Endothelial cell of umbilical vein (primary cell): ENCODE measurements around the gene C17orf50. TPM values are rescaled to one million over a fixed set of nuclear protein-coding genes. Genes with fewer than 3 reads are reported as not detected.

Experiments
- BruUV-seq: library from RNA; stranded (reverse); fragments of 400-500 nt; replicated peaks from 2 replicates; lab custom pipeline; 2021; lab: Mats Ljungman, UMichigan
- CTCF ChIA-PET: fragments of 300-600, 350-600 bp; sonication (Branson Sonifier 250); formaldehyde crosslinking; loops from one replicate; lab custom pipeline; 2021; ENCODE audit warnings: antibody characterized with exemption, inconsistent platforms; lab: Charles Lee
- POLR2A ChIA-PET: fragments of 300-600, 350-600 bp; sonication (Branson Sonifier 250); formaldehyde crosslinking; loops from one replicate; lab custom pipeline; 2021; ENCODE audit warnings: antibody characterized with exemption, inconsistent platforms; lab: Charles Lee
- DNase-seq: peaks from one replicate; pipeline ENCODE4 v3.0.0-alpha.2; 2011; ENCODE audit warnings: low read depth, low spot score
- FAIRE-seq: peaks from 2 replicates; lab custom pipeline; 2011; peaks lifted over from hg19 to GRCh38; lab: Jason Lieb, UNC
- H2AFZ ChIP-seq: 2 replicates; pipeline ENCODE4 v1.6.0; 2012; ENCODE audit warnings: low read depth, low read length, control low read depth, inconsistent platforms
- H3K27ac ChIP-seq: 2 replicates; pipeline ENCODE4 v1.5.1; 2011; ENCODE audit warnings: low read depth, mild to moderate bottlenecking, control low read depth, low read length, moderate library complexity; ENCODE audit not compliant: insufficient read depth
- H3K27me3 ChIP-seq, 2 experiments: 2 replicates each; pipeline versions ENCODE4 v1.6.0 to v1.6.1; 2011; ENCODE audit warnings: low read length in 2 of 2, mixed read lengths in 1 of 2; ENCODE audit not compliant: control insufficient read depth in 2 of 2, insufficient read depth in 2 of 2
- H3K36me3 ChIP-seq, 2 experiments: 2 replicates in 1 of 2; 3 replicates in 1 of 2; pipeline ENCODE4 v1.5.1; 2011; ENCODE audit warnings: low read length in 2 of 2, mild to moderate bottlenecking in 1 of 2, moderate library complexity in 1 of 2; ENCODE audit not compliant: control insufficient read depth in 2 of 2, insufficient read depth in 2 of 2; ENCODE audit errors: extremely low read depth in 1 of 2
- H3K4me1 ChIP-seq: 3 replicates; pipeline ENCODE4 v1.5.1; 2011; ENCODE audit warnings: mild to moderate bottlenecking, low read length; ENCODE audit not compliant: control insufficient read depth, insufficient read depth; ENCODE audit errors: extremely low read depth
- H3K4me2 ChIP-seq: 2 replicates; pipeline ENCODE4 v1.6.1; 2011; ENCODE audit warnings: low read length, control low read depth, mixed read lengths; ENCODE audit not compliant: insufficient read depth
- H3K4me3 ChIP-seq, 3 experiments: fragments of 200-600 bp in 1 of 3; sonication (generic), shearing (Covaris generic) in 1 of 3; replicated peaks in 1 of 3; 2 replicates each; pipeline ENCODE4 v1.5.1; 2011 to 2016; ENCODE audit warnings: control low read depth in 3 of 3, low read length in 3 of 3, mild to moderate bottlenecking in 2 of 3, inconsistent platforms in 1 of 3, low read depth in 1 of 3, moderate library complexity in 1 of 3; ENCODE audit not compliant: insufficient read depth in 1 of 3
- H3K79me2 ChIP-seq: 2 replicates; pipeline ENCODE4 v1.6.0; 2012; ENCODE audit warnings: low read length, inconsistent platforms; ENCODE audit not compliant: control insufficient read depth, insufficient read depth
- H3K9ac ChIP-seq: replicated peaks from 2 replicates; pipeline ENCODE3; 2011; ENCODE audit warnings: low read length, control low read depth; ENCODE audit not compliant: insufficient read depth; ENCODE audit errors: extremely low read depth
- H3K9me1 ChIP-seq: replicated peaks from 3 replicates; pipeline ENCODE4 v1.6.0; 2011; ENCODE audit warnings: mild to moderate bottlenecking, low read length; ENCODE audit not compliant: control insufficient read depth, insufficient read depth; ENCODE audit errors: extremely low read depth
- H3K9me3 ChIP-seq: replicated peaks from 2 replicates; pipeline ENCODE4 v1.5.1; 2012; ENCODE audit warnings: low read length, inconsistent platforms; ENCODE audit not compliant: control insufficient read depth, insufficient read depth
- H4K20me1 ChIP-seq: replicated peaks from 2 replicates; pipeline ENCODE3; 2011; ENCODE audit warnings: mild to moderate bottlenecking, low read length; ENCODE audit not compliant: control insufficient read depth, insufficient read depth; ENCODE audit errors: extremely low read depth
- EZH2 ChIP-seq: IDR thresholded peaks from 2 replicates; pipeline ENCODE4 v1.6.1; 2012; ENCODE audit warnings: borderline replicate concordance, low read depth, mild to moderate bottlenecking, moderate library complexity, low read length, inconsistent platforms; ENCODE audit not compliant: severe bottlenecking
- FOS ChIP-seq: IDR thresholded peaks from 2 replicates; pipeline ENCODE4 v1.6.1; 2011; ENCODE audit warnings: mild to moderate bottlenecking, low read length, moderate library complexity, borderline replicate concordance; ENCODE audit not compliant: insufficient read depth
- GATA2 ChIP-seq: IDR thresholded peaks from 2 replicates; pipeline ENCODE4 v1.7.0; 2011; ENCODE audit warnings: low read depth, mild to moderate bottlenecking, moderate library complexity, mixed read lengths, low read length; ENCODE audit not compliant: insufficient read length, insufficient read depth
- JUN ChIP-seq: IDR thresholded peaks from 2 replicates; pipeline ENCODE4 v1.6.1; 2011; ENCODE audit warnings: borderline replicate concordance, low read depth; ENCODE audit not compliant: insufficient read length, insufficient read depth
- MYC ChIP-seq: IDR thresholded peaks from one replicate; pipeline ENCODE4 v1.6.1; 2011; ENCODE audit warnings: mild to moderate bottlenecking, low read depth, low read length
- POLR2A ChIP-seq: IDR thresholded peaks from 2 replicates; pipeline ENCODE4 v1.6.1; 2012; ENCODE audit warnings: low read depth, mild to moderate bottlenecking, control low read depth, low read length
- POLR2AphosphoS5 ChIP-seq: IDR thresholded peaks from 2 replicates; pipeline ENCODE4 v1.6.1; 2012; ENCODE audit warnings: low read depth, mild to moderate bottlenecking, control low read depth, low read length, moderate library complexity; ENCODE audit not compliant: insufficient read depth
- dilution Hi-C: fragments of 300-500 bp; cut with MboI; formaldehyde crosslinking; loops from one replicate; pipeline ENCODE4 v1.15.0; 2019; ENCODE audit warnings: low sequenced_read_pairs; ENCODE audit not compliant: extremely low pct_ligation_motif_present
- intact Hi-C: fragments of 100-400 bp; cut with micrococcal nuclease; formaldehyde crosslinking; loops from one replicate; pipeline ENCODE4 v1.10.0; 2022
- polyA plus RNA-seq, 4 experiments: library from polyadenylated mRNA; depleted of rRNA in 3 of 4; stranded (reverse) in 3 of 4; unstranded in 1 of 4; fragments of >200 nt; gene quantifications; 2 replicates each; pipeline versions ENCODE4 v1.2.1 to v1.2.3, GENCODE V29; 2011 to 2012; ENCODE audit warnings: missing spikeins in 1 of 4
- total RNA-seq: library from RNA; stranded (reverse); gene quantifications from 2 replicates; pipeline ENCODE4 v1.2.3, GENCODE V29; 2021
- TF ChIP-seq, protein P1 (sequence below), 2 donors: IDR thresholded peaks; 1 replicate in 1 of 2; 2 replicates in 1 of 2; pipeline ENCODE4 v1.5.1; 2011; ENCODE audit warnings: low read length in 2 of 2, mild to moderate bottlenecking in 2 of 2, moderate library complexity in 2 of 2, control low read depth in 1 of 2, inconsistent platforms in 1 of 2, low read depth in 1 of 2; ENCODE audit not compliant: insufficient read depth in 1 of 2; ENCODE audit errors: extremely low read depth in 1 of 2
- TF ChIP-seq, protein P2 (sequence below): IDR thresholded peaks from 2 replicates; pipeline ENCODE4 v1.6.1; 2011; ENCODE audit not compliant: insufficient read depth, insufficient read length

The C17orf50 gene
- total and polyA plus RNA-seq, 2 donors (not counting 3 experiments of a cell fraction or from before 2014, with no cell fraction given): 0.15 TPM; not detected in 1

- no peaks in the 10 kb centered on the region for H3K36me3 ChIP-seq
- no peak for FAIRE-seq
- TF ChIP-seq MYC (no peak), JUN (no peak), POLR2A (no peak), POLR2AphosphoS5 (no peak), EZH2 (no peak), GATA2 (no peak), FOS (no peak)
- TF ChIP-seq, protein P1, sequence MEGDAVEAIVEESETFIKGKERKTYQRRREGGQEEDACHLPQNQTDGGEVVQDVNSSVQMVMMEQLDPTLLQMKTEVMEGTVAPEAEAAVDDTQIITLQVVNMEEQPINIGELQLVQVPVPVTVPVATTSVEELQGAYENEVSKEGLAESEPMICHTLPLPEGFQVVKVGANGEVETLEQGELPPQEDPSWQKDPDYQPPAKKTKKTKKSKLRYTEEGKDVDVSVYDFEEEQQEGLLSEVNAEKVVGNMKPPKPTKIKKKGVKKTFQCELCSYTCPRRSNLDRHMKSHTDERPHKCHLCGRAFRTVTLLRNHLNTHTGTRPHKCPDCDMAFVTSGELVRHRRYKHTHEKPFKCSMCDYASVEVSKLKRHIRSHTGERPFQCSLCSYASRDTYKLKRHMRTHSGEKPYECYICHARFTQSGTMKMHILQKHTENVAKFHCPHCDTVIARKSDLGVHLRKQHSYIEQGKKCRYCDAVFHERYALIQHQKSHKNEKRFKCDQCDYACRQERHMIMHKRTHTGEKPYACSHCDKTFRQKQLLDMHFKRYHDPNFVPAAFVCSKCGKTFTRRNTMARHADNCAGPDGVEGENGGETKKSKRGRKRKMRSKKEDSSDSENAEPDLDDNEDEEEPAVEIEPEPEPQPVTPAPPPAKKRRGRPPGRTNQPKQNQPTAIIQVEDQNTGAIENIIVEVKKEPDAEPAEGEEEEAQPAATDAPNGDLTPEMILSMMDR (IDR thresholded peaks at IDR 0.05; ENCODE audit: extremely low read depth in 1 of 2, insufficient read depth in 1 of 2, low read depth in 1 of 2, low read length in 2 of 2): no peak
- TF ChIP-seq, protein P2, sequence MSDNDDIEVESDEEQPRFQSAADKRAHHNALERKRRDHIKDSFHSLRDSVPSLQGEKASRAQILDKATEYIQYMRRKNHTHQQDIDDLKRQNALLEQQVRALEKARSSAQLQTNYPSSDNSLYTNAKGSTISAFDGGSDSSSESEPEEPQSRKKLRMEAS: no peak
- no peaks in the 10 kb centered on the region for H3K9me1 ChIP-seq
- CTCF ChIA-PET: interaction anchor here (2.0 to 6.7 kb wide), 2 partner anchors 17 to 132 kb away, joined by 13 to 270 read pairs; no protein-coding TSS in a partner anchor
- dilution Hi-C loops: loop anchor here (25.0 kb wide), 1 partner anchor 134 kb away; no protein-coding TSS in a partner anchor
- no peak for DNase-seq
- H3K4me3 ChIP-seq: no peak overlapping the region
- no peaks in the 10 kb centered on the region for H3K79me2 ChIP-seq
- POLR2A ChIA-PET: interaction anchor here (0.6 kb wide), 1 partner anchor 130 kb away, joined by 4 read pairs; no protein-coding TSS in a partner anchor
- no peak overlapping the region for H3K27ac ChIP-seq
- intact Hi-C loops: no loop called here
- no TSS peak for BruUV-seq
- no peaks in the 10 kb centered on the region for H3K9me3 ChIP-seq
- H3K4me1 ChIP-seq: no peaks in the 10 kb centered on the region
- no peaks in the 10 kb centered on the region for H4K20me1 ChIP-seq
- H3K4me2 ChIP-seq: no peak overlapping the region
- no peak overlapping the region for H3K9ac ChIP-seq
- H2AFZ ChIP-seq: no peak overlapping the region
- H3K27me3 ChIP-seq: peaks cover 36 to 39% of the 10 kb centered on the region in 2 experiments
Measured at GRCh38 chr17:35745749-35746320, 14.9 kb upstream of the C17orf50 start.
